HG03432 (cell line): ENCODE data around the gene GOLGA8J.
"Not testable (repeated sequence)": the region's sequence is repeated elsewhere in the genome, so short reads cannot be mapped to it uniquely, and the experiment has no call there.

Experiments used
- ATAC-seq: cut with Tn5 transposase; IDR thresholded peaks from one replicate; pipeline ENCODE4 v1.9.1; 2021; ENCODE audit warnings: mild to moderate bottlenecking, moderate library complexity; ENCODE audit not compliant: unreplicated experiment

The GOLGA8J gene

DNA sequence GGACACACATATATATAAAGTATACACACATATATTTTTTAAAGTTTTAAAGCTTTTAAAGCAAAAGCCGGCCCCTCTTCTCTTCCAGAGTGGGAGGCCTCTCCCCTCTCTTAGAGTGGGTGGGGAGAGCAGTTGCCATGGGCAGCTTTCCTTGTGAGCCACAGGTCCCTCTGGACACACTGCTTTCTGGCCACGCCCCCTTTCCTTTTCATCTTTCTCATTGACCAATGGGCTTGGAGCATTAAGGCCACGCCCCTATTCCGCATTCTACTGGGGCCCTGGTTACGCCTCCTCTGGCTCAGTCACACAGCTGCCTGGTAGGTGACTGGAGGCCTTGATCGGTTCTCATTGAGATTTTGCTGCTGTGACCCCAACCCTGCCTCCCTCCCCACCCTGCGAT, at the start of gene GOLGA8J:
Gene GOLGA8J, plus strand, starts transcription at position 301 of the 400 bp plus-strand sequence. Its CDS starts 98 bp downstream, at position 399.
- not testable (repeated sequence) for ATAC-seq

GRCh38 chr15:30033211-30033610, 49.5 kb upstream of the GOLGA8J start:
- ATAC-seq = no peak

GRCh38 chr15:30033763-30034162, 49.0 kb upstream of the GOLGA8J start:
- ATAC-seq = no peak

- no peak for ATAC-seq
These were observed 46.6 kb upstream of the GOLGA8J start for GRCh38 chr15:30036036-30036703.

GRCh38 chr15:30038667-30039523, 43.9 kb upstream of the GOLGA8J start:
- ATAC-seq = no peak

DNA sequence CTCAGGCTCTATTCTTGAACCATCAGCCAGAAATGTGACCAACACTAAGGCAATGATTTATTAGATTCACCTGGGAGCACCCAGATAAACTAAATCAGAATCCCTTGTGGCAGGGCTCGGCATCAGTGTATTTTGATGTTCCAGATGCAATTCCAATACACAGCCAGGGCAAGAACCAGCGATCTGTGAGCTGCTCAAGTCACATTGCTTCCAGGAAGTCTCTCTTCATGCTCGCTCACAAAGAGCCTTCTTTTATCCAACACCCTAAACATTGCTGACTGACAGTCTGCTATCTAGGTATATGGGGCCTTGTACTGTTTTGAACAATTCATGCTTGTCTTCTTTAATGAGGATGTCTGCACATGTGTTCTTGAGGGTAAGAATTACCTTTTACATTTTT, 40.9 kb upstream of the GOLGA8J start:
- ATAC-seq = no peak

DNA sequence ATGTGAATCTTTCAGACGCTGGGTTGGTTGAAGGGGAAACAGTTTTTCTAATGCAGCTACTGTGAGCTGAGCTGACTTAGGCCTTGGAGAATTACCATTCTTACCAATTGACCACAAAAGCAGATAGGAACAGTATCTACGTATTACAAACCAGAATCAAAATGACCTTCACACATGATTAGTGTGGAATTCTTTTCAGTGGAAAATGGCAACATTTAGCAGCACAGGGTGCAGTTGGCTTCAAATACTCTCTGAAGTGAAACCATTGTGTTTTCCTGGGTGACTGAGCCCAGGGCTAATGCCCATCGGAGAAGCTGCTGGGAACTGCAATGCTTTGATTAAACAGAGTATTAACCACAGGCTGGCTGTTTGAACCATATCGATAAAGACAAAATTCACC, 40.2 kb upstream of the GOLGA8J start:
- no peak for ATAC-seq

DNA sequence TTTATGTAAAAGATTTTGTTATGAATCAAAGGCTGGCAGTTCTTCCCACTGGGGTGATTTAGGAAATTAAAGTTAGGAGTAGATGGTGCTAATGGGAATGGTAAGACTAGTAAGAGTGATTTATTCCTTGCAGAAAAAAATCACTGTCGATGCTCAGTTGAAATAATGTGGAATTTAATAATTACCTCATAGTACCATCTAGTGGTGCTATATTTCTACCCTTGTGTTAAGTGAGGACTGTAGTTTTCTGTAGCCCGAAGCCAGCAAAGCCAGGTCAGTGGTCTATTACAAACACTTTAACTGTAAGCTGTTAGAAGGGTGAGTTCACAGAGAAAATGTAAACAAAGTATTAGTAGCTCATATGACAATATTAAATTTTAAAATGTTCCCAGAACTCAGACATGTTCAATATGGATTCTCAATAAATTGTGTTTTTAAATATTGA, 39.5 kb upstream of the GOLGA8J start:
- ATAC-seq = no peak

- ATAC-seq = no peak
These were observed 38.4 kb upstream of the GOLGA8J start for GRCh38 chr15:30044377-30044776.

- not testable (repeated sequence) for ATAC-seq
These were observed 37.9 kb upstream of the GOLGA8J start for GRCh38 chr15:30044826-30045225.

DNA sequence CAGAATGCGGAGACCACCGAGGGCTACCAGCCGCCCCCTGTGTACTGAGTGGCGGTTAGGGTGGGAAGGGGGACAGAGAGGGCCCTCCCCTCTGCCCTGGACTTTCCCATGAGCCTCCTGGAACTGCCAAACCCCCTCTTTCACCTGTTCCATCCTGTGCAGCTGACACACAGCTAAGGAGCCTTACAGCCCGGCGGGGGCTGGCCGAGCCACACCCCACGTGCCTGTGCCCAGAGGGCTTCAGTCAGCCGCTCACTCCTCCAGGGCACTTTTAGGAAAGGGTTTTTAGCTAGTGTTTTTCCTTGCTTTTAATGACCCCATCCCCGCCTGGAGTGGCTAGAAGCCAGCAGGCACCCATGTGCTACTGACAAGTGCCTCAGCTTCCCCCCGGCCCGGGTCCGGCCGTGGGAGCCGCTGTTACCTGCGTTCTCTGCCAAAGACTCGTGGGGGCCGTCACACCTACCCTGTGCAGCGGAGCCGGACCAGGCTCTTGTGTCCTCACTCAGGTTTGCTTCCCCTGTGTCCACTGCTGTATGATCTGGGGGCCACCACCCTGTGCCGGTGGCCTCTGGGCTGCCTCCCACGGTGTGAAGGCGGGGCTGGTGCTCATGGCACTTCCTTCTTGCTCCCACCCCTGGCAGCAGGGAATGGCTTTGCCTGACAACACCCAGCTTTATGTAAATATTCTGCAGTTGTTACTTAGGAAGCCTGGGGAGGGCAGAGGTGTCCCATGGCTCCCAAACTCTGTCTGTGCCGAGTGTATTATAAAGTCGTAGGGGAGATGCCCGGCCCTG, 37.3 kb upstream of the GOLGA8J start:
- ATAC-seq = not testable (repeated sequence)

- no peak for ATAC-seq
These were observed 36.3 kb upstream of the GOLGA8J start for GRCh38 chr15:30046430-30046829.

DNA sequence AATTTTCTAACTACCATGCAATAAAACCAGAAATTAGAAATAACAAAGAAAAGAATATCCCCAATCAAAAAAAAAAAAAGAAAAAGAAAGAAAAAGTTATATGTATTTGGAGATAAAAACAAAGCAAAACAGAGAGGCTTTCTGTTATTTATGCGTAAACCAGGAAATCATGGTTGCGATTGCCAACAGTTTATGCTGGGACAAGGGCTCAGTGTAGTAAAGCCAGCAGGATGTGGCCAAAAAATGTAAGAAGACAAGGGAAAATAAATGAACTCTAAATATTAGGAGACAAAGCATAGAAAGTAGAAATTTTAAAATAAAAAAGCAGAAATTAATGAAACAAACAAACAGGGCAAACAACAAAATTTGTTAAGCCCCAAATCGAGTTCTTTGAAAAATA, 27.2 kb upstream of the GOLGA8J start:
- ATAC-seq = no peak

DNA sequence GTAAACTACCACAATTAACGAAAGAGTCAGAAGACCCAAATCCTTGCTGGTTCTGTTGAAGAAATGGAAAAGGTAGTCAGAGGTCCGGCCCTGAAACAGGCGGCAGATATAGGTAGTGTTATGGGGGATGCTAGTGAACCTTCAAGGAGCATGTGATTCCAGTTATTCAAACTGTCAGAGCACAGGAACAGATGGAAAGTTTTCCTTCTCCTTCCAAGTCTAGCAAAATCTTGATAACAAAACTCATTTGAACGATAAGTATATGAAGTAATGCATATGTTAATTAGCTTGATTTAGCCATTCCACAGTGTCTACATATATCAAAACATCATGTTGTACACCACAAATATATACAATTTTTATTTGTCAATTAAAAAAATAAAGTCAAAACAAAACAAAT, 26.6 kb upstream of the GOLGA8J start:
- ATAC-seq = no peak

DNA sequence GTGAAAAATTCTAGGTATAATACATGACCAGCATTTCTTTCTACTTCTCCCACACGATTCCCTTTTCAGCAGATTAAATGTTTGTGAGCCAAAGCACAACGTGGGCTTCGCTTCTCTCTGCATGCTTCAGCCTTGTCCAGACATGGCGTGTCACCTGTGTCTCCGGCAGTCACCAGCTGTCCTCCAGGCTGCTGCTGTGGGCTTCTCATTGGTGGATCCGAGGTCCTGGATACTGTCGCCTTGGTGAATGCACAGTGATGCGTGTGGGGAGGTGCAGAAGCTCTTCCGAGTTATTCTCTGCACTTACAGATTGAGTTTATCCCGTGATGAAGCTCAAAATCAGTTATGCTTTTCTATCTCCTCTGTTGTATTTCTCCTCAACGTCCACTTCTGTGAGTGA, 23.0 kb upstream of the GOLGA8J start:
- no peak for ATAC-seq

- no peak for ATAC-seq
These were observed 19.9 kb upstream of the GOLGA8J start for GRCh38 chr15:30062881-30063280.

DNA sequence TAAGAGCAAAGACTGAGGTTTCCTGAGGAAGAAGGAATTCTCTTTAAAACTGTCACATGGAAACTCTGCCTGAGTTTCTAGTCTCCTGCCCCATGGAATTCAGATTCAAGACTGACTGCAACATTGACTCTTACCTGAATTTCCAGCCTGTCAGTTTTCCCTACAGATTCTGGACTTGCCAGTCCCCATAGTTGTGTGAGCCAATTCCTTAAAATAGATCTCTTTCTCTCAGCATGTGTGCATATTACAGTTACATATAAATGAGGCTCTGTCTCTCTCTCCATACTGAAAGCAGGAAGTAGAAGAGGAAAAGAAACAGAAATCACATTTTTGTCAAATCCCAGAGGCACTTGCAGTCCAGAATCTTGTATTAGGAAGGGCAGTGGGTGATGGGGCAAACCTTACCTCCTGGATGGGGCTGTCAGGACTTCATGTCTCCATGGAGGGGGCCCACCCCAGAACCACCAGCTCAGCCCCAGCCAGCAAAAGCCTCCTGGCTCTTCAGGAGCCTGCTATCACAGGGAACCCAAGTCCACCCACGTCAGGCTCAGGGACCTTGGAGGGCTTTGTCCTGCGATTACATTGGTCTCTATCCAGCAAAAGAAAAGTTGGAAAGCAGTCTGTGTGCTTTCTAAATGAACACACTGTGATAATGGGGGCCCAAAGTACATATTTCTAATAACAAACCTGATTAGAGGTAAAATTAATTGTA, 18.8 kb upstream of the GOLGA8J start:
- no peak for ATAC-seq

DNA sequence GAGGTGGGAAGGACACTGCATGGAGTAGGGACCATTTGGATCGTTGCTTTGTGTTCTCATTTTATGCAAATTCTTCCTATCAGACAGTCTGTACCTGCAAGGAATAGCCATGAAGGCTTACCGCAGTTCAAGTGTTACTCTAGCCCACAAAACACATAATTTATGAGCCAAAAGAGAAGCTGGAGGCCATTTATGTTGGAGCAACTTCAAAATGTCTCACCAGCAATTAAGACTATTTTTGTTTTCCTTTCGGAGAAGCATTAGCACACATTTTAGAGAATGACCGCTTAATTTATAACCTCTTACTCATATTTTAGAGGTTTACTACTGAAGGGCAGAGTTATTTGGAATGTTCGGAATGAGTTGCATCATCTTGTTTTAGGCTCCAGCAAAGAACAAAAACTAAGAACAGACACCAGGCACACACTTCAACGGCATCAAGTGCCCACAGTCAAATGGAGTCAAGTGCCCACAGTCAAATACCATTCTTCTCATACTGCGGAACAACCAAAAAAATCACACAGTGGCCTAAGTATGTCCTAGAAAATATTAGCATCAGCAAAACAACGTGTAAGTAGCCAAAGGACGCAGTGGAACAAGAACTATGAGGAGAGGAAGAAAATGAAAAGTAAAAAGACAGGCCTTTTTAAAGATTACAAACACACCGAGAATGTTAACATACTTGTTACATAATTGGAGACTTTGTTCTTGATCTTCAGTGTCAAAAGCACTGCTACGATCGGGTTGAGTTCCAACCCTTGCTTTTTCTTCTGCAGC, 17.5 kb upstream of the GOLGA8J start:
- no peak for ATAC-seq

- ATAC-seq = no peak
These were observed 14.4 kb upstream of the GOLGA8J start for GRCh38 chr15:30068326-30068725.

GRCh38 chr15:30072630-30073029, 10.1 kb upstream of the GOLGA8J start:
- ATAC-seq = no peak
